Esophagus (tissue), 2 donors: ENCODE data around the gene MATR3. TPM values are rescaled to one million over a fixed set of nuclear protein-coding genes. Genes with fewer than 3 reads are reported as not detected.

Experiments used
- H3K27ac ChIP-seq, 2 donors: one replicate each; pipeline ENCODE4 v1.5.1; 2013; ENCODE audit warnings: low read depth in 2 of 2, mild to moderate bottlenecking in 2 of 2, inconsistent platforms in 1 of 2, low read length in 1 of 2, moderate library complexity in 1 of 2
- H3K27me3 ChIP-seq, 2 donors: one replicate each; pipeline ENCODE4 v1.6.1; 2013; ENCODE audit warnings: low read length in 2 of 2, control low read depth in 1 of 2, mild to moderate bottlenecking in 1 of 2; ENCODE audit not compliant: insufficient read depth in 2 of 2, control insufficient read depth in 1 of 2
- H3K36me3 ChIP-seq, 2 donors: one replicate each; pipeline ENCODE4 v1.6.1; 2013; ENCODE audit warnings: low read length in 1 of 2; ENCODE audit not compliant: control insufficient read depth in 2 of 2, insufficient read depth in 2 of 2
- H3K4me1 ChIP-seq, 2 donors: one replicate each; pipeline ENCODE4 v1.6.1; 2013; ENCODE audit warnings: low read length in 1 of 2; ENCODE audit not compliant: control insufficient read depth in 2 of 2, insufficient read depth in 2 of 2
- H3K4me3 ChIP-seq, 2 donors: one replicate each; pipeline ENCODE4 v1.5.1; 2013; ENCODE audit warnings: low read length in 2 of 2, mild to moderate bottlenecking in 2 of 2, low read depth in 1 of 2, moderate library complexity in 1 of 2
- H3K9me3 ChIP-seq, 2 donors: one replicate each; pipeline ENCODE4 v1.6.1; 2013; ENCODE audit warnings: mild to moderate bottlenecking in 2 of 2, low read depth in 1 of 2, low read length in 1 of 2, moderate library complexity in 1 of 2; ENCODE audit not compliant: control insufficient read depth in 2 of 2, insufficient read depth in 1 of 2
- WGBS, 2 donors: extraction: QIAGEN DNeasy Blood & Tissue Kit; methylation state at CpG; one replicate each; pipeline ENCODE4 v1.1.7; 2013; 5-methylcytosine and 5-hydroxymethylcytosine counted together
- polyA plus RNA-seq, 2 donors: library from polyadenylated mRNA; stranded (reverse); fragments of 200-250 nt; gene quantifications; one replicate each; pipeline ENCODE4 v1.2.3, GENCODE V29; 2013
- donor health status: healthy with polysubstance abuse.
- donor health status: Bipolar disorder and iron deficiency.

MATR3 gene
- polyA plus RNA-seq, 2 donors: 54.3 to 77.2 TPM

GRCh38 chr5:139379626-139380449 lies 86.3 kb downstream of the MATR3 start:
- Histone ChIP-seq H3K4me1 (peaks cover 5 to 16% of the 10 kb centered on the region in 2 donors), H3K27ac (no peak overlapping the region), H3K36me3 (peaks cover 0 to 4% of the 10 kb centered on the region in 2 donors), H3K9me3 (no peaks in the 10 kb centered on the region), H3K4me3 (no peak overlapping the region), H3K27me3 (no peaks in the 10 kb centered on the region)
- 87% methylated on average over 15 of the region's 15 CpGs for WGBS, 2 donors

Other genes starting within 250 kb of the MATR3 start
- gene SIL1, start 95.4 kb upstream of the MATR3 start, polyA plus RNA-seq: 10 to 100 TPM; 27.2 to 31.7 TPM
- 10 to 100 TPM; 37.4 to 53.6 TPM for gene PAIP2, start 48.1 kb downstream of the MATR3 start, polyA plus RNA-seq
- under 1 TPM; 0.01 to 0.12 TPM for gene SLC23A1, start 89.6 kb downstream of the MATR3 start, polyA plus RNA-seq
- under 1 TPM; 0.47 to 0.67 TPM for gene MZB1, start 96.2 kb downstream of the MATR3 start, polyA plus RNA-seq
- gene PROB1, start 101.4 kb downstream of the MATR3 start, polyA plus RNA-seq: under 1 TPM; 0.41 to 0.48 TPM
- gene SPATA24, start 110.3 kb downstream of the MATR3 start, polyA plus RNA-seq: 1 to 10 TPM; 5.9 to 6.0 TPM
- gene DNAJC18, start 145.8 kb downstream of the MATR3 start, polyA plus RNA-seq: 1 to 10 TPM; 2.2 to 2.4 TPM
- gene ECSCR, start 169.0 kb downstream of the MATR3 start, polyA plus RNA-seq: 10 to 100 TPM in 1 of 2 donors, 1 to 10 TPM in 1; 3.1 to 11.4 TPM
- gene SMIM33, start 177.3 kb downstream of the MATR3 start, polyA plus RNA-seq: under 1 TPM in 1 of 2 donors, not detected in 1; 0.02 TPM
- 10 to 100 TPM; 18.5 to 28.3 TPM for gene STING1, start 189.0 kb downstream of the MATR3 start, polyA plus RNA-seq